ENCODE data around the gene SELPLG. TPM values are rescaled to one million over a fixed set of nuclear protein-coding genes. Genes with fewer than 3 reads are reported as not detected.

SELPLG gene
- total RNA-seq, 2 donors from 2014 or later, result 2.5 to 4.4 TPM

- no peak for DNase-seq
- intact Hi-C loops (cut with DNase I), result no loop called here
- H3K9me3 ChIP-seq, result no peaks in the 10 kb centered on the region
- H3K4me3 ChIP-seq, result no peak overlapping the region
- H3K27ac ChIP-seq, result no peak overlapping the region
- no peak overlapping the region for H3K9ac ChIP-seq (ENCODE audit: low read depth in 2 of 2, low read length in 2 of 2)
- H3K36me3 ChIP-seq, result no peaks in the 10 kb centered on the region
- TF ChIP-seq CTCF (IDR thresholded peaks at IDR 0.05), result no peak
- no peaks in the 10 kb centered on the region for H3K4me1 ChIP-seq
- no peaks in the 10 kb centered on the region for H3K27me3 ChIP-seq
Observed at GRCh38 chr12:108607981-108608600, 25.6 kb downstream of the SELPLG start.

GRCh38 chr12:108606492-108606891 is 27.2 kb downstream of the SELPLG start:
- Histone ChIP-seq H3K36me3 (no peaks in the 10 kb centered on the region), H3K9me3 (no peaks in the 10 kb centered on the region), H3K27ac (no peak overlapping the region), H3K4me1 (no peaks in the 10 kb centered on the region), H3K4me3 (no peak overlapping the region), H3K9ac (ENCODE audit: low read depth in 2 of 2, low read length in 2 of 2) (no peak overlapping the region), H3K27me3 (no peaks in the 10 kb centered on the region)
- TF ChIP-seq CTCF (IDR thresholded peaks at IDR 0.05), result no peak
- intact Hi-C loops (cut with DNase I), result no loop called here
- no peak for DNase-seq

- no peak for TF ChIP-seq CTCF (IDR thresholded peaks at IDR 0.05)
- DNase-seq, result no peak
Observed at GRCh38 chr12:108605690-108606406, 27.8 kb downstream of the SELPLG start.

GRCh38 chr12:108605000-108605689 is 28.5 kb downstream of the SELPLG start:
- DNase-seq, result no peak
- no peak overlapping the region for H3K4me3 ChIP-seq

More at GRCh38 chr12:108605690-108606406, 27.8 kb downstream of the SELPLG start:
- Histone ChIP-seq H3K4me1 (no peaks in the 10 kb centered on the region), H3K27ac (no peak overlapping the region), H3K9me3 (no peaks in the 10 kb centered on the region), H3K4me3 (no peak overlapping the region), H3K36me3 (no peaks in the 10 kb centered on the region), H3K27me3 (no peaks in the 10 kb centered on the region), H3K9ac (ENCODE audit: low read depth in 2 of 2, low read length in 2 of 2) (no peak overlapping the region)
- intact Hi-C loops (cut with DNase I), result no loop called here

More at GRCh38 chr12:108605000-108605689, 28.5 kb downstream of the SELPLG start:
- Histone ChIP-seq H3K9ac (ENCODE audit: low read depth in 2 of 2, low read length in 2 of 2) (no peak overlapping the region), H3K27ac (no peak overlapping the region), H3K4me1 (no peaks in the 10 kb centered on the region), H3K9me3 (no peaks in the 10 kb centered on the region), H3K27me3 (no peaks in the 10 kb centered on the region), H3K36me3 (no peaks in the 10 kb centered on the region)
- intact Hi-C loops (cut with DNase I), result no loop called here
- no peak for TF ChIP-seq CTCF (IDR thresholded peaks at IDR 0.05)

All from colonic mucosa (tissue), 4 donors.